IMR-90 (cell line): ENCODE data around the gene FAM114A2. TPM values are rescaled to one million over a fixed set of nuclear protein-coding genes. Genes with fewer than 3 reads are reported as not detected.

Source experiments
- ATAC-seq: fragments of 200-7000 bp; cut with Tn5 transposase; 2 replicates; pipeline ENCODE4 v1.9.1; 2020; ENCODE audit warnings: low read depth, mild to moderate bottlenecking, moderate library complexity
- BruUV-seq: library from RNA; stranded (reverse); fragments of 400-500 nt; replicated peaks from 2 replicates; lab custom pipeline; 2021; lab: Mats Ljungman, UMichigan
- CTCF ChIA-PET: fragments of 300-600 bp; formaldehyde crosslinking; extraction: SDS; loops from one replicate; lab custom pipeline; 2021; ENCODE audit warnings: antibody characterized with exemption; lab: Yijun Ruan, JAX
- POLR2A ChIA-PET: fragments of 300-600 bp; sonication (Branson Sonifier 250); formaldehyde crosslinking; loops from one replicate; lab custom pipeline; 2022; ENCODE audit warnings: antibody characterized with exemption; ENCODE audit not compliant: unreplicated experiment; lab: Charles Lee
- DNase-seq: peaks from one replicate; pipeline ENCODE4 v3.0.0; 2013
- H2AFZ ChIP-seq: replicated peaks from 2 replicates; pipeline ENCODE3; 2013; ENCODE audit warnings: low read length, mild to moderate bottlenecking; ENCODE audit not compliant: poor library complexity
- H2AK5ac ChIP-seq: 2 replicates; pipeline ENCODE4 v1.6.1; 2013; ENCODE audit warnings: low read depth, low read length, inconsistent platforms
- H2AK9ac ChIP-seq: replicated peaks from 2 replicates; pipeline ENCODE3; 2013; ENCODE audit warnings: mild to moderate bottlenecking, low read depth, low read length, moderate library complexity; ENCODE audit not compliant: poor library complexity
- H2BK120ac ChIP-seq: 2 replicates; pipeline ENCODE4 v1.6.1; 2013; ENCODE audit warnings: low read depth, low read length, inconsistent platforms
- H2BK15ac ChIP-seq: 3 replicates; pipeline ENCODE4 v1.6.1; 2013; ENCODE audit warnings: low read depth, low read length, inconsistent platforms
- H2BK20ac ChIP-seq: 2 replicates; pipeline ENCODE4 v1.6.1; 2013; ENCODE audit warnings: low read depth, mild to moderate bottlenecking, inconsistent platforms, low read length, moderate library complexity
- H2BK5ac ChIP-seq: 2 replicates; pipeline ENCODE4 v1.6.1; 2013; ENCODE audit warnings: mild to moderate bottlenecking, low read depth, low read length, inconsistent platforms; ENCODE audit not compliant: poor library complexity, severe bottlenecking
- H3K14ac ChIP-seq: replicated peaks from 2 replicates; pipeline ENCODE4 v1.6.1; 2013; ENCODE audit warnings: low read depth, low read length, inconsistent platforms
- H3K18ac ChIP-seq: 2 replicates; pipeline ENCODE4 v1.6.1; 2013; ENCODE audit warnings: low read depth, low read length, control low read depth
- H3K23ac ChIP-seq: 2 replicates; pipeline ENCODE4 v1.6.1; 2013; ENCODE audit warnings: low read depth, low read length, inconsistent platforms
- H3K27ac ChIP-seq: 2 replicates; pipeline ENCODE4 v1.5.1; 2013; ENCODE audit warnings: mild to moderate bottlenecking, control low read depth, low read length; ENCODE audit not compliant: insufficient read depth
- H3K27me3 ChIP-seq: 2 replicates; pipeline ENCODE4 v1.6.1; 2013; ENCODE audit warnings: low read length; ENCODE audit not compliant: control insufficient read depth, insufficient read depth
- H3K36me3 ChIP-seq: 2 replicates; pipeline ENCODE4 v1.6.1; 2013; ENCODE audit warnings: low read length, mixed read lengths; ENCODE audit not compliant: control insufficient read depth, insufficient read depth
- H3K4ac ChIP-seq: 2 replicates; pipeline ENCODE4 v1.6.1; 2013; ENCODE audit warnings: low read depth, low read length, inconsistent platforms
- H3K4me1 ChIP-seq: 2 replicates; pipeline ENCODE4 v1.6.1; 2013; ENCODE audit warnings: low read length, mixed read lengths; ENCODE audit not compliant: control insufficient read depth, insufficient read depth
- H3K4me2 ChIP-seq: 2 replicates; pipeline ENCODE4 v1.6.1; 2013; ENCODE audit warnings: low read depth, mild to moderate bottlenecking, control low read depth, low read length, moderate library complexity
- H3K4me3 ChIP-seq: 2 replicates; pipeline ENCODE4 v1.5.1; 2013; ENCODE audit warnings: low read depth, mild to moderate bottlenecking, control low read depth, low read length, moderate library complexity; ENCODE audit not compliant: insufficient read depth
- H3K56ac ChIP-seq: 2 replicates; pipeline ENCODE4 v1.6.1; 2013; ENCODE audit warnings: low read length, inconsistent platforms; ENCODE audit not compliant: insufficient read depth; ENCODE audit errors: extremely low read depth
- H3K79me1 ChIP-seq, 2 experiments: 2 replicates each; pipeline ENCODE4 v1.6.1; 2013; ENCODE audit warnings: low read length in 2 of 2, inconsistent platforms in 1 of 2, low read depth in 1 of 2
- H3K9ac ChIP-seq: 2 replicates; pipeline ENCODE4 v1.6.1; 2013; ENCODE audit warnings: low read depth, low read length, control low read depth
- H3K9me1 ChIP-seq: 2 replicates; pipeline ENCODE4 v1.6.1; 2013; ENCODE audit warnings: low read length, inconsistent platforms; ENCODE audit not compliant: insufficient read depth
- H3K9me3 ChIP-seq: 2 replicates; pipeline ENCODE4 v1.6.1; 2013; ENCODE audit warnings: low read length; ENCODE audit not compliant: control insufficient read depth, insufficient read depth
- H4K20me1 ChIP-seq: 2 replicates; pipeline ENCODE4 v1.6.1; 2013; ENCODE audit warnings: low read length, inconsistent platforms; ENCODE audit not compliant: insufficient read depth
- H4K5ac ChIP-seq: 2 replicates; pipeline ENCODE4 v1.6.1; 2013; ENCODE audit warnings: mild to moderate bottlenecking, low read depth, low read length, control low read depth
- H4K8ac ChIP-seq, 2 experiments: 2 replicates each; pipeline ENCODE4 v1.6.1; 2013; ENCODE audit warnings: low read depth in 2 of 2, low read length in 2 of 2, control low read depth in 1 of 2, inconsistent platforms in 1 of 2
- H4K91ac ChIP-seq: 2 replicates; pipeline ENCODE4 v1.6.1; 2013; ENCODE audit warnings: low read depth, low read length, inconsistent platforms; ENCODE audit not compliant: insufficient read depth
- BHLHE40 ChIP-seq: fragments of 150-350 bp; IDR thresholded peaks from 2 replicates; pipeline ENCODE4 v1.6.1; 2016; ENCODE audit warnings: mild to moderate bottlenecking, low read depth, low read length
- ELK1 ChIP-seq: fragments of 150-350 bp; IDR thresholded peaks from 2 replicates; pipeline ENCODE4 v1.6.1; 2016; ENCODE audit warnings: low read depth, mild to moderate bottlenecking, low read length, moderate library complexity, borderline replicate concordance
- MXI1 ChIP-seq: IDR thresholded peaks from 2 replicates; pipeline ENCODE4 v1.6.1; 2012; ENCODE audit warnings: low read depth, mild to moderate bottlenecking, low read length, moderate library complexity, borderline replicate concordance
- RFX5 ChIP-seq: IDR thresholded peaks from 2 replicates; pipeline ENCODE4 v1.8.0; 2012; ENCODE audit warnings: low read depth, mild to moderate bottlenecking, low read length, moderate library complexity
- SMC3 ChIP-seq: fragments of 150-350 bp; IDR thresholded peaks from 2 replicates; pipeline ENCODE4 v1.6.1; 2016; ENCODE audit warnings: low read depth, mild to moderate bottlenecking, antibody characterized with exemption, low read length, moderate library complexity
- WGBS, 2 experiments: methylation state at CpG; one replicate each; pipeline versions ENCODE4 v1.1.5 to v1.1.7; 2013; ENCODE audit warnings: missing lambda C conversion rate in 2 of 2; ENCODE audit not compliant: insufficient read length in 1 of 2; ENCODE audit errors: extremely low coverage in 2 of 2; 5-methylcytosine and 5-hydroxymethylcytosine counted together
- dilution Hi-C: fragments of 300-500 bp; cut with HindIII; formaldehyde crosslinking; loops from one replicate; pipeline ENCODE4 v1.14.3; 2018; ENCODE audit warnings: low sequenced_read_pairs; ENCODE audit not compliant: unreplicated experiment
- in situ Hi-C: fragments of 300-500 bp; cut with MboI; formaldehyde crosslinking; loops from 3 replicates; pipeline ENCODE4 v1.14.3; 2019; ENCODE audit warnings: low sequenced_read_pairs, inconsistent platforms, mixed read lengths
- intact Hi-C: fragments of 100-400 bp; cut with micrococcal nuclease; formaldehyde crosslinking; loops from 2 replicates; pipeline ENCODE4 v1.10.0; 2022
- polyA plus RNA-seq, 3 experiments: library from polyadenylated mRNA; depleted of rRNA; stranded (reverse); fragments of >200 nt; gene quantifications; 2 replicates each; pipeline ENCODE4 v1.2.3, GENCODE V29; 2012; ENCODE audit warnings: low replicate concordance in 1 of 3
- total RNA-seq: library from RNA; depleted of rRNA; stranded (reverse); fragments of >200 nt; gene quantifications from 2 replicates; pipeline ENCODE4 v1.2.3, GENCODE V29; 2012

The FAM114A2 gene
- total and polyA plus RNA-seq, 2 of the 4 experiments (the other 2 are of a cell fraction): 13.2 to 41.2 TPM

- intact Hi-C loops (loop anchor here (10.0 kb wide), 2 partner anchors 254 to 1824 kb away; no protein-coding TSS in a partner anchor), in situ Hi-C loops (loop anchor here (5.0 to 10.0 kb wide), 2 partner anchors 484 to 1442 kb away; no protein-coding TSS in a partner anchor), dilution Hi-C loops (no loop called here)
- TF ChIP-seq RFX5 (no peak), MXI1 (no peak), BHLHE40 (no peak), SMC3 (no peak), ELK1 (no peak)
- no peak overlapping the region for H2AFZ ChIP-seq
- ATAC-seq (no peak), DNase-seq (no peak)
- H3K27me3 ChIP-seq: peaks cover 5% of the 10 kb centered on the region
- no peak overlapping the region for H3K18ac ChIP-seq
- no peaks in the 10 kb centered on the region for H3K9me1 ChIP-seq
- H2AK9ac ChIP-seq: no peak overlapping the region
- no peak overlapping the region for H2BK5ac ChIP-seq
- H4K5ac ChIP-seq: no peak overlapping the region
- H3K4me3 ChIP-seq: no peak overlapping the region
- no peak overlapping the region for H2BK120ac ChIP-seq
- H3K56ac ChIP-seq: no peak overlapping the region
- WGBS, 2 experiments: 92% methylated on average over 2 of the region's 10 CpGs; no CpG with 5 or more reads in 1 of the 2 experiments
- BruUV-seq: no TSS peak
- no peaks in the 10 kb centered on the region for H3K36me3 ChIP-seq
- no peak overlapping the region for H3K9ac ChIP-seq
- no peaks in the 10 kb centered on the region for H3K9me3 ChIP-seq
- no peak overlapping the region for H4K91ac ChIP-seq
- H4K20me1 ChIP-seq: no peaks in the 10 kb centered on the region
- H2BK20ac ChIP-seq: no peak overlapping the region
- H3K14ac ChIP-seq: no peak overlapping the region
- ChIA-PET CTCF (no interaction called here), POLR2A (no interaction called here)
- H2AK5ac ChIP-seq: no peak overlapping the region
- H3K23ac ChIP-seq: no peak overlapping the region
- H2BK15ac ChIP-seq: no peak overlapping the region
- no peak overlapping the region for H3K4ac ChIP-seq
- H3K79me1 ChIP-seq: no peaks in the 10 kb centered on the region
- no peak overlapping the region for H4K8ac ChIP-seq
- no peak overlapping the region for H3K27ac ChIP-seq
- H3K4me1 ChIP-seq: peaks cover 4% of the 10 kb centered on the region
- H3K4me2 ChIP-seq: no peak overlapping the region
Observed at GRCh38 chr5:153968761-153969562, 69.7 kb downstream of the FAM114A2 start.
